ENCODE data around the gene RCOR2.

RCOR2 gene

GRCh38 chr11:63922673-63923192, 5.8 kb upstream of the RCOR2 start:
- DNase-seq, result no peak

DNA sequence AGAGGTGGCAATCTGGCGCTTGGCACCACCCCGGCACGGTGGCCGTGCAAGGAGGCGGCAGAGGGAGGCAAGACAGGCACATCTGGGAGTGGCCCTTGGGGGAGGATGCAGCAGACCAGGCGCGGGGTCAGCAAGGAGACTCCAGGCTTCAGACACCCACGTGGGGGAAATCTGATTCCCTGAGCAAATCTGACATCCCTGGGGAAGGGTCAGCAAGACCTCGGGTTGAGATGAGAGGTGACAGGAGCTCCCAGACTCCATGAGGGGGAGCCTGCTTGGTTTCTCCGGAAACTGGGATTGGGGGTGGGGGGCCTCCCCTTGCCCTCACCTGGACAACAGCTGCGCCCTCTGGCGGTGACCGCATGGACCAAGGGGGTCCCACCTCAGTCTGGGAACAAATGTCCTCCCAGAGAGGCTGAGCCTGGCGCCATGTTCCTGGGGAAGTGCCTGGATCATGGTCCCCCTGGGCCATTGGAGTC, 4.0 kb upstream of the RCOR2 start:
- DNase-seq, result no peak

DNA sequence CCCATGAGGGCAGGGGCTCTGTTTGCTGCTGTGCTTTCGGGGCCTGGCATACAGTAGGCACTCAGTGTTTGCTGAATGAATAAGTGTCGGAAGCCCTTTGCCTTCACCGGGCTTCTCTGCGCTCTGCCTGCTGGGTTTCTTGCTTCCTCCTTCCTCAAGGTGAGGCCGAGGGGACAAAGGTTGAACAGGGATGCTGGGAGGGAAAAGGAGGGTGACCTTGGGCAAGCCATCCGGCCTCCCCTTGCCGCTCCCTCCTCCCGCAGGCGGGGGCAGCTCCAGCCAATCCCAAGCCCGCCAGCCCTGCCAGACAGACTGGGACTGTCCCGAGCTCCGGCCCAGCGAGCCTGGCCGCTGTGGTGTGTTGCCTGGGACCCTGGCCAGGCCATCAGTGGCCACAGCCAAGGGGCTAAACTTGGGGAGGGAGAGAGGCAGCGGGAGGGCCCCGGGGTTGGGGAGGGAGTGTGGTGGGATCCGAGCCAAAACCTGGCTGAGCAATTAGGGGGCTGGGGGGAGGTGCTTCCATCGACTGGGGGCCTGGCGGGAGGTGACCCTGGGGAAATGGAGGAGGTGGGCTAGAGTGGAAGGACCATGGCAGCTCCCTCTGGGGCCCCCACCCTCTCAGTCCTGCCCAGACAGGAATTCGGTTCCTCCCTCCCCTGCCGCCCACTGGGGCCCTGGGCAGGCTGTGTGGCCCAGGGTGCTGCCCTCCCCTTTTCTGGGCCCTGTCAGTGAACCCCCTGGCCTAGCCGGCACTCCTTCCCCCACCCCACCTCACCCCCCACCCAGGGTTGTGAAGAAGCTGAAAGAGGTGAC, 3.4 kb upstream of the RCOR2 start:
- DNase-seq, result no peak

GRCh38 chr11:63919267-63920125, 2.5 kb upstream of the RCOR2 start:
- DNase-seq, result no peak

GRCh38 chr11:63918507-63919191, 1.7 kb upstream of the RCOR2 start:
- no peak for DNase-seq

DNA sequence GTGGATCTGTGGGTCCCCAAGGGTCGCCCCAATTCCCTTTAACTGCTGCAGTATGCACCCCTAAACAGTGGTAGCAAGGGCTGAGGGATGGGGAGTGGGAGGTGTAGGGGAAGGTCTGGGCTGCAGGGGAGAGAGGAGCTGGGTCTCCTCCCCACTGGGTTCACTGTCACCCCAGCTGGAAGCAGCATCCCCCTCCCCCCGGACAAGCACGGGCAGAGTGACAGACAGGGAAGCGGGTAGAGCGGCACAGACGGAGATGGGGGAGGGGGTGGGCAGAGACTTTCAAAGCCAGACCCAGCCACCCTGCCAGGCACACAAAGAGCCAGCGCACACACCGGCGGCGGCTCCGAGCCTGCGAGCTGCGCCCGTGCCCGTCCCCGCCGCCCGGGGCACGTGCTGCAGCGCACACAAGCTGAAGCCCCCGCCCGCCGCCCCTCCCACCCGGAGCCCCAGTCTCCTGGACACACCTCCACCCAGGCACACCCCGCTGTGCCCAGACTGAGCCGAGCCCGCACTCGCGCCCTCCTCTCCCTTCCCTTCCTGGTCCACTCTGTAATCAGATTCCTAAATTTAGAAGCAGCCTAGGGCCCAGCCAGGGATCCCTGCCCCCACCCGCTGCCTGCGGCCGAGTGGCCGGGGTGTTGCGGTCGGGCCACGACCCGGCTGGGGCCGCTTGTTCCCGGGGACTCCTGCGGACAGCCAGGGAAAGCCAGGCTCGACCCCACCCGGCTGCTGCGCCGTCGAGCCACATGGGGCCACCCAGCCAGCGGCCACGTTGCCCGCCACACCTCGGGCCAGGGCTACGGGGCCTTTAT, 935 bp upstream of the RCOR2 start:
- no peak for DNase-seq

DNA sequence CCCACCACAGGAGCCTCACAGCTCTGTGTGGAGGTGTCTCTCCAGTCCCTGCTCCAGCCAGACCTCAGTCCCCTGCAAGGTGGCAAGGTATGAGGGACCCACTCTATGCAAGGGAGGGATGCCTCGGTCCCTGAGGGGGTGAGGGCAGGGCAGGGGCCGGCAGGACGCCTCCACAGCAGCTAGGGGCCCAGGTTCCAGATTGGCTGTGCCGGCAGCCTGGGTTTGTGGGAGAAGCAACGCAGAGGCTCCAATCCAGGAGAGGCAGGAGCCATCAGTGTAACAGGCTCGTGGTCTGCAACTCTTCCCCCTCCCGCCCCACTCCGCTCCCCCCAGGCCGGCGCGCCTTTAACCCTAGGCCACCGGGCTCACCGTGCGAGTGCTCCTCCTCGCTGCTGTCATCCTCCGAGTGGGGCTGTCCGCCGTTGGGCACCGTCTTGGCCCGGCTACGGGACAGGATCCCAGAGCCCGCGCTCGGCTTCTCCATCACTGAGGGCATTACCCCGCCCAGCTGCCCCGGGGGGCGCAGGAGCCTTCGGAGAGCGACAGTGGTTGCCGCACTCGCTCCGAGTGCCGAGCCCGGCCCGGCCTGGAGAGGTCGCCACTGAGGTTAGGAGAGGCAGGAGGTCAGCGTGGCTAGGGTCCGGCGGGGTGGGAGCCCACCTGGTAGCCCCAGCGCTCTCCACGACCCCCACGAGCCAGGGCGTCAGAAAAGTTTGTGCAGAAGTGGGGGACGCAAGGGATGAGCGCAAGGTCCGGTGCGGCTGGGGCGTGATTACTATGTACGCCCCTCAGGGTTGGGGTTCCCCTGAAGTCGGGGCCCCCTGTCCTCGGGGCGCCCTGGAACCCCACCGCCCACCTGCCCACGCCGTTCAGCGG, 765 bp downstream of the RCOR2 start:
- DNase-seq, result no peak

GRCh38 chr11:63914896-63915691, 1.9 kb downstream of the RCOR2 start:
- no peak for DNase-seq

GRCh38 chr11:63913866-63914830, 2.8 kb downstream of the RCOR2 start:
- no peak for DNase-seq

DNA sequence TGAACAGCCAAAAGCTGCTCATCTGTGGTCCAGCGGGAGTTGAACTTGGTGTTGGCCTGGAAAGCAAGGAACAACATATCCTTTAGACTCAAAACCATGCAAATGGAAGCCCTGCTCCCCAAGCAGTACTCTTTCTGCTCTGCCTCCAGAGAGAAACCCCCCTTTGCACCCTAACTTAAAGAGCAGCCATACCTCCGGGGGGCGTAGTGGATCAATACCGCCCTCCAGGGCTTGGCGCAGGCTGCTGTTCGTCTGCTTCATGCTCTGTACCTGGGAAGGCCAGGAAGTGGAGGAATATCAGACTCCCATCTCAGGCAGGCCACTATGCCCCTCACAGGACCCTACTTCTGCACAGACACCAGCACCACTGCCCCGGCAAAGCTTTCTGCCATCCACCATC, 4.3 kb downstream of the RCOR2 start:
- DNase-seq, result no peak

DNA sequence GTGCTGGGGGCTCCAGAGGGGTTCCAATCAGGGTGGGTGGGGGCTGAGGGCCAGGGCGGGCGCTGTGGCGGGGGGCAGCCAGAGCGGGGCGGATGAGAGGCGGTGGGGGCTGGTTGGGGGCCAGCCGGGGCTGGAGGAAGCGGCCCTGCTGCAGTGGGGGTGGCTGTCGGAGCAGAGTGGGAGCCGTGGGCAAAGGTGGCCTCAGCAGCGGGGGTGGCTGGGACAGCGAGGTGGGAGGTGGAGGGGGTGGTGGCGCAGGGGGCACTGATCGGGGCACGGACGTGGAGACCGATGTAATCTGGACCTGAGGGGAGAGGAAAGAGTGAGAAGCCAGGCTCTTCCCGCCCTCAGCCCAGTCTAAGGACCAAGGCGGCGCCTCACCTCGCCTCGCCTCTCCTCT, 5.1 kb downstream of the RCOR2 start:
- DNase-seq, result no peak

DNA sequence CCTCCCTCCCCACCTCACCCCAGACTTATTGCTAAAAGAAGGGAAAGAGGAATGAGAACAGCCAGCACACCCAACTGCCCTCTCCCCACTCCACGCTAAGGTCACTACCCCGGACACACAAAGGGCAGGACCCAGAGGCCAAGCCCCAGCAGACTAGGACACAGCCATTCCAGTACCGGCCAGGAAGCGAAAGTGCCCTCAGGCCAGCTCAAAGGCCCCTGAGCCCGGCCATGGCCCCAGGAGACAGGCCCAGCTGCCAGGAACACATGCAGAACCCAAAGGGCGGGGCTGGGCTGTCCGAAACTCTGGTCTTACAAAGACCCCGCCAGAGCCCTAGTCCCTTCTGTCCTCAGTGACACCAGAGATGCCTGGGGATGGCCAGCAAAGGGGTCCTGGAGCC, 5.5 kb downstream of the RCOR2 start:
- DNase-seq, result no peak

DNA sequence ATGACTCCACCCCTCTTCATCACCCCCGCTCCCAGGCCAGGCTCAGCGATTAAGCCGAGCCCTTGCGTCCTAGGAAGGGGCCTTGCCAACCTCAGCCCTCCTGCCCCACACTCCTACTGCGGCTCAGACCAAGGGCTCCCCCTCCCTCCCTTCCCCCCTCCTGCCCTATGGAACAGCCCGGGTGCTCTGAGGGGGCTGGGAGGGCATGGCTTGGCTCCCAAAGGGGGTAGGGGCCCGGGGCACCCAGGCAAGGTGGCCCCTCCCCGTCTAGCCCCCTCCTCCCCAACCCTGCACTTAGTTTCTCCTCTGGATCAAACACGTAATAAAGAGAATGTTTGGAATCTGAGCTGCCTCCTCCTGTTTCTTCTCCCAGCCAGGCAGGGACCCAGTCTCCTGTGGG, 6.3 kb downstream of the RCOR2 start:
- DNase-seq, result no peak

GRCh38 chr11:63909591-63910506, 7.1 kb downstream of the RCOR2 start:
- no peak for DNase-seq

GRCh38 chr11:63908631-63909401, 8.1 kb downstream of the RCOR2 start:
- DNase-seq, result no peak

- DNase-seq, result no peak
Measured at GRCh38 chr11:63907808-63908530, 9.0 kb downstream of the RCOR2 start.

Measured in suppressor macrophage treated with lipopolysaccharide for 4 hours (primary cell).